Measurements from ENCODE around the gene PBX4.

GRCh38 chr19:19515642-19516519, 102.6 kb downstream of the PBX4 start, which contains the start of gene NDUFA13:
- peak; percentile 99 for TF ChIP-seq YY1 (IDR thresholded peaks at IDR 0.05; ENCODE audit: insufficient read depth, insufficient read length)
- no peak for TF ChIP-seq SUZ12 (IDR thresholded peaks at IDR 0.05; ENCODE audit: extremely low read depth, insufficient read depth, insufficient read length)
- TF ChIP-seq ZNF274 (IDR thresholded peaks at IDR 0.05; ENCODE audit: low read depth, low read length) = no peak

Measured in NT2/D1 (cell line).